HG03280 (cell line): Measurements from ENCODE around the gene FAM174A.

Source experiments
- ATAC-seq: cut with Tn5 transposase; IDR thresholded peaks from one replicate; pipeline ENCODE4 v1.9.1; 2021; ENCODE audit warnings: mild to moderate bottlenecking, moderate library complexity; ENCODE audit not compliant: unreplicated experiment

The FAM174A gene

DNA sequence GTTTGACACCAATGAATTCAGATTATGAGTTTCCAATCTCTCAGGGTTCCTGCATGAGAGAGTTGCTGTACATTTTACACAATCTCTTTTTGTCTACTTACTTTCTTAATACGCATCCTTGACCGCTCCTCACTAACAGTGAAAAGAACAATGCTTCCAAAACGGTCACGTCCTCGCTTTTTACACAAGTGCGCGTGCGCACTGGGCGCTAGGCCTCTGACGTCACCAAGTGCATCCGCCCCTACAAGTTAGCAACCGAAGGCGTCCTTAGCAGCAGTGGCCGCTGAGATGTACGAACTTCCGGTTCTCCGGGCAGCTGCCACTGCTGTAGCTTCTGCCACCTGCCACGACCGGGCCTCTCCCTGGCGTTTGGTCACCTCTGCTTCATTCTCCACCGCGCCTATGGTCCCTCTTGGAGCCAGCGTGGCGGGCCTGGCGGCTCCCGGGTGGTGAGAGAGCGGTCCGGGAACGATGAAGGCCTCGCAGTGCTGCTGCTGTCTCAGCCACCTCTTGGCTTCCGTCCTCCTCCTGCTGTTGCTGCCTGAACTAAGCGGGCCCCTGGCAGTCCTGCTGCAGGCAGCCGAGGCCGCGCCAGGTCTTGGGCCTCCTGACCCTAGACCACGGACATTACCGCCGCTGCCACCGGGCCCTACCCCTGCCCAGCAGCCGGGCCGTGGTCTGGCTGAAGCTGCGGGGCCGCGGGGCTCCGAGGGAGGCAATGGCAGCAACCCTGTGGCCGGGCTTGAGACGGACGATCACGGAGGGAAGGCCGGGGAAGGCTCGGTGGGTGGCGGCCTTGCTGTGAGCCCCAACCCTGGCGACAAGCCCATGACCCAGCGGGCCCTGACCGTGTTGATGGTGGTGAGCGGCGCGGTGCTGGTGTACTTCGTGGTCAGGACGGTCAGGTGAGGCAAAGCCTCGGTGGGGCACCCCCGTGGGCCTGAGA lies at the start of gene FAM174A:
FAM174A (plus strand) TSS at position 315 of the 946 bp plus-strand sequence; CDS start at position 472, 157 bp downstream.
- peak; percentile 97 for ATAC-seq

DNA sequence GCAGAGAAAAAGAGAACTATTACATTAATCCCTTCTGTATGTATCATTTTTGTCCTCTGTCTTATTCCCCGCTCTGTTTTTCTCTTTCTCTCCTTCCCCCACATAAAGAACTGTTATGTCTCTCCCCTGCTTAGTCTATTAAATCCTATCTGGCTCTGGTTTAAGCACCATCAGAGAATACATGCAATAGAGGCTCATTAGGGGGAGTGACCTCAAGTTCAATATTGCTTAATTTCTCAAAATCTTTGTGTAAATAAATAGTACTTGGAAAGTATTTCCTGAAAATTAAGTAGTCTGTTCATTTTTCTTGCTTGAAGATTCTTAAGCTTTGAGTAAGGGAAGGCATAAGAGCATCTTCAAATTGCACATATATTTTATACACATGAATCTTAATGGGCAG lies 41.2 kb upstream of the FAM174A start:
- ATAC-seq: no peak

DNA sequence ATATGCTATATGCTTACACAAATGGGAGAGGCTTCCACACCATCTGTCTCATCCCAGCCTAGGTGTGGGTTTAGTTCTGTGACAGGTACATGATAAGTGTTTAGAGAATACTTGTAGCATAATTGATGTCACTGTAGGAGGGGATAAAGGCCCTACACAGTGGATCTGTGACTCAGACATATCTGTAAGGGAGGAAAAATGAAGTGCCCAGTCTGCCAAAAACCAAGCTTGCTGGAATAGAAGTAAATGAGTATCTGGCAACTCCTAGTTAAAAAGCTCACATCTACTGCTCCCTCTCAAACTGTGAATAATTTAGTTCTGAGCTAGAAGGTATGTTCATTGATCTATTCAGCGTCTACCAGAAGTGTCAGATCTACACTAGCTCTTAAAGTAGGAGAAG lies 38.9 kb upstream of the FAM174A start:
- no peak for ATAC-seq

DNA sequence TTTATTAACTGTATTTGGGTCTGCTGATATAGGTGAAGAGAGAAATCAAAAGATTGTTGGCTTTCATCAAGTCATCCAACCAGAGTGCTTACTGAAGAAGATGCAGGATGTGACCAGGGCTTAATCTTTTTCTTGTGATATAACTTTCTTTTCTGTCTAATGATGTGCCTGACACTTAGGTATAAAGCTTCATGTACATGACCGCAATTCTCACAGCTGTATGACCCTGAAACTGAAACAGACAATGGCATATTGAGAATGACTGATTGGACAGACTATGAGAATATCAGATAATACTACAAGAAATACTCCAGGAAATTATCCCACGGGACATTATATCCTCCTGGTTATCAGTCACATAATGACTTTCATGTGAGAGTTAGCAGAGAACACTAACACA lies 32.5 kb upstream of the FAM174A start:
- ATAC-seq: peak; percentile 55

DNA sequence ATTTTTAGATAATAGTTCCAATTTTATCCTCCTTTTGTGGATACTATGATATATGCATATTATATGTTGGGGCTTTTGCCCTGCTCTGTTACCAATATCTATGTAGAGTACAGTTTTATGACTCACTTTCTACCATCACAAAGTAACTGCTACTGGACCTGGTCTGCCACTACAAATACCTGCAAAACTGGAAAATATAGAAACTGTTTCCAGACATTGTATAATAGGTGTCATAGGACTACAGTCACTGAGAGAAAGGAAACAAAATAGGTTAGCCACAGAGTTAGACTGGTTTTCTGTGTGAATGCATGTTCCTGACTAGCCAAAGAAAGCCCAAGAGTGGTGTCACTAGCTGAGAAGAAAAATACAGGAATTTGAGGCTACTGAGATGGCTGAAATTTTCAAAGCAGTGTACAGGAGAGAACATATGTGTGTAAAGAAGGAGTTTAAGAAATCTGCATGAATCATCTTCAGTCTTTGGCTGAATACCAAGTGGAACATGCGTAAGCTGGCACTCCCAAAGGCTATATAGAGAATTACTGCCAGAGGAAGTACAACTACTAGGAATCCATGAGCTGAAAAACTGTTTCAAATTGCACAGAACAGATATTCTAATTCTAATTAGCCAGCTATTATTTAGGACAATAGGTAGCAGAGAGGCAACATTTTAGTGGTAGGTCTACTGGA lies 29.0 kb upstream of the FAM174A start:
- no peak for ATAC-seq

DNA sequence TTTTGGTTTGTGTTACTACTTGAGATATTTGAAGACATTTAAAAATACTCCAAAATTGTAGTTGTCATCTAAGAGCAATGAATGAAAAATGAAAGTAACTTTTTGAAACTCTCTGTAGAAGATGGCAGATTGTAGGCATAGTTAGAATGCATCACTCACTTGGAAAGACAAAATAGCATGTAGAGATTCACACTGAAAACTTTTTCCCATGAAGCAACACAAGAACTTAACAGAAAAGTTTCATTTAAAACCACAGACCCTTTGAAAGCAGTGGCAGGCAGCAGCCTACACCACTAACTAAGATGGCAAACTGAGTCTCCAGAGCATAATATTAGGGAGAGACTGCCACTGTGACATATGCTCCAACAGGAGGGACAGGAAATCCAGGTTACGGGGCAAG lies 18.9 kb upstream of the FAM174A start:
- ATAC-seq: peak; percentile 46

DNA sequence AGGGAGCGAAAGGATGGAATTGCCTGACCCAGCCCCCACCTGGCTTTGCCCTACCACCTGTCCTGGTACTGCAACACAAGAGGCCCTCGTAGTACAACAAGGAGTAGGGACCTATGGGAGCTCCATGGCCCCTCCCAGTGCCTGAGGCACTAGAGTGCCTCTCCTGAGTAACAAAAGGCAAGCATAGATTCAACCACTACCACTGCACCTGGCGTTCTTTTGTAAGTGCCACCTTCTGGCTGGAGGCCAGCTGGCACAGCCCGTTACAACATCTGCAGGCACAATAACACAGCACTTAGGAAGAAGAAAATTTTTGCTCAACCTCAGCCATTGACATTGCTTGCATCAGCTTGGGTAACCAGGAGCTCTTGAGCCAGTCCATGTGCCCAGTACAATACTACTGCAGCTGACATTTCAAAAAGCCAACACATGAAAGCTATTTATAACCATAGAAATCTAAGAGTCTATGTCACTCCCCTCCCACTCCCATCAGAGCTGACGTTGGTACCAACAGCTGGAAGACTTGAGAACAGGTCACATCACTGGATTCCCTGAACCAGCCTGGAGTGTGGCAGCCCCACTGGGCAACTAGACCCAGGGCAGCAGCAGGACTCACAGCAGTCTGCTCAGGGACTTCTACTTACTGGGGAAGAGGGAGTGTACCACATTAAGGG lies 17.7 kb upstream of the FAM174A start:
- no peak for ATAC-seq

DNA sequence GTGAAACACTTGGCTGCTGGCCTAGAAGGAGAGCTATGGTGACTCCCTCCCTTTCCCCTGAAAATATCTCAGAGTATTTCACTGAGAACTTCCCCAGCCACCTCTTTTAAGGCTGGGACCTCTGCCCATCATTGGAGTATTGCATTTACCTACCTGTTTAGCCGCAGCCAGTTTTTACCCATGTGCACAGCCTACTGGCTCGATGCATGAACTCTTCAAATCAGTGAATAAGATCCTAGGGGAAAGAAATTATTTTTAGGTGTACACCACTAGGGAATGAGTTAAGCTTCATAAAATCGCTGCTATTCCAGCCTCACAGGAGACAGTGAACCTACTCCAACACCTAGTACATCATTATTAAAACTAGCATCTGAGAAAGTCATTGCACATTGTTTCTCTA lies 16.8 kb upstream of the FAM174A start:
- no peak for ATAC-seq

DNA sequence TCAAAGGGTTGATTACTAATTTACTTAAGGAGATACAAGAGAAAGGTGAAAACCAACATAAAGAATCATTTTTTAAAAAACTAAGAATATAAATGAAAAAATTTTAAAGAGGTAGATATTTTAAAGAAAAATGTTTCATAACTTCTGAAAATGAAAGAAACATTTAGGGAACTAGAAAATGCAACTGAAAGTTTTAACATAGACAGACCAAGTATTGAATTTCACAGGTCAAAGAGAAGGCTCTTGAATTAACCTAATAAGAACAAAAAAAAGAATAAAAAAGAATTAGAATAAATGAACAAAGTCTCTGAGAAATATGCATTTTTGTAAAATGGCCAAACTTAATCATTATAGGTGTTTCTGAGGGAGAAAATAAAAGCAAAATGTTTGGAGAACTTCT lies 16.1 kb upstream of the FAM174A start:
- ATAC-seq: peak; percentile 56

DNA sequence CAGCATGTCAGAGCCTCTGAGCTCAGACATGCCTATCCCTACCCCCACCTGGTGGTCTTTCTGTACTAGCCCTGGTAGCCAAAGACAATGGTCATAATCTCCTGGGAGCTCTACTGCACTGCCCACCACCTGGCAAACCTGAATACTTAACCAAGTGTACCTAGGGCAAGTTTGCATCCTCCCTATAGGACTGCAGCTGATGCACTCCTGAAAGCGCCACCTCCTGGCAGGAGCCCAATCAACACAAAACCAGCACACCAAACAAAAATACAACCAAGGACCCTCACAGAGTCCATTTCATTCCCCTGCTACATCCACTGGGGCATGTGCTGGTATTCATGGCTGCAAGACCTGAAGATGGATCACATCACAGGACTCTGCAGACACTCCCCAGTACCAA lies 14.8 kb upstream of the FAM174A start:
- ATAC-seq: no peak

DNA sequence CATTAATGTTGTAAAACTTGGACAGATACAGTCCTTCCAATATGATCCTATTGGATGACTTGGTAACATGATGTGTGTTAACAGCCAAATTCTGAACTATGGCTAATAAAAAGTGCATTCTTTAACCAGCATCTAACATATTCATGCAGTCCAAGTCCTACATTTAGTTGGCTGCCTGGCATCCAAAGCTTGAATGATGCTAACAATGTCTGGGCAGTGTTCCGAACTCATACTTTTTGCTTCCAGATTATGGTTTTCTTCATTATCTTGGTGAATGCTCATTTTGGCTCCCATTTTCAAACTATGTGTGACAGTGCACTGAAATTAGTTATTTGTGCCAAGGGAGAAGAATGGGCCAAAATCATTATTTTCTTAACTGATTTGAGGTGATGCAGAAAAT lies 2.8 kb downstream of the FAM174A start:
- no peak for ATAC-seq

DNA sequence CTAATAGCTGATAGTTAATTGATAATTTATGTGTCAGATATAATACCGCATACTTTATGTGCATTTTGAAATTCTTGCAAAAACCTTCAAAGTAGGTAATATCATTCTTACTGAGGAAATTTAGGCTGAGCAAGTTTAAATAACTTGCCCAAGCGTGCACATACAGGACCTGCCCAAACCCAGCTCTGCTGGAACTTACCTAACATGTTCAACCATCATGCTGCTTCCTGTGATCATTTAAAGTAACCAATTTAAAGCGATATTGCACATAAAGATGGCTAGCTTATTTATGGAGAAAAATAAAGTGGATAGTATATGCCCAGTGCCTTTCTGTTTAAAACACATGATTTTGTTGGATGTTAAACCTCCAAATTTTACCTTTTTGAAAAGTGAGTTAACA lies 4.3 kb downstream of the FAM174A start:
- ATAC-seq: no peak

DNA sequence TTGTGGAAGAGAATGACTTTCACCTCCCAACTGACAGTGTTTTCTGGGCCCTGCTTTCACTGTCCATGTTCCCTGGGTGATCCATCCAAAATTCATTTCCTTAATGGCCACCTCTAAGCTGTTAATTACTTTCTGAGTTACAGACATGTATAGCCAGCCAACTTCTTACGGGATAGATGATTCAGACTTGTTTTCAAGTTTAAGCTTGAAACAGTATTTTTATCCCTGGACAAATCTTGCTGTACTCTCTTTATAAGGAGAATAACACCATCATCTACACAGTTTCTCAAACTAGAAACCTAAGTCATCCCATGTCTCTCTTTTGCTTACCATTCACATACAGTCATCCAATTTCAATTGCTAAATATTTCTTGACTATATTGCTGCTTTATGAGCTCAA lies 6.9 kb downstream of the FAM174A start:
- no peak for ATAC-seq

DNA sequence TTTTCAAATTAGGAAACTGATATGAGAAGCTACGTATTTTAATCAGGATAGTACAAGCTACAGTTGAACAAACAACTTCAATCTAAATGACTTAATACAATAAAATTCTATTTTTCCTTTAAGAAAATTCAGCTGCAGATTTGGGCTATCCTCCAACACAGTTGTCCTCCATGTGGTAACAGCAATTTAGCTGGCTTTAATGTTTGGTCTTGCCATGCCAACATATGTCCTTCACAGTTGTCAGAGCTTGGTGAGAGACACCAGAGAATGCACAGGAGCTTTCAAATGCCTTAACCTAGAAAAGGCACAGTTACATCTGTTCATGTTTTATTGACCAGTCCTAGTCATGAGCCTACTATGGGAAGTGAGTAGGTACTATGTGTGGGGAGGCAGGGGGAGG lies 10.8 kb downstream of the FAM174A start:
- ATAC-seq: no peak

DNA sequence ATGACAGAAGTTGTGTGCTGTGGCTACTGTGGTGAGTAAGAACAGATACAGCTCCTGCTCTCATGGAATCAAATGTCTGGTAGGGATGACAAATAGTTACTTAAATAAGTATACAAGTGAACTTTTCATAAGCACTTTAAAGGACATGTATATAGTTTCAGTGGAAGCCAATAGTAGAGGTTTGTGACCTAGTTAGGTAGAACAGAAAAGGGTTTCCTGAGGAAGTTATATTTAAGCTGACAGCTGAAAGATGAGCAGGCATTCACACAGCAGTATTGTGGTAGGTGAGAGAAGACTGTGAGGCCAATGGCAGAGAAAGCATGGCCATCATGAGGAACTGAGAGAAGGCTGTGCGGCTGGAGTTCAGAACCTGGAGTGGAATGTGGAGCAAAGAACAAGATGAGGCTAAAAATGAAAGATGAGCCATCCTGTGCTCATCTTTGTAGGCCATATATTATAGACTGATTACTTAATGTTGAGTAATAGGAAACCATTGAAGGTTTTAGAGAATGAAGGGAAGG lies 15.4 kb downstream of the FAM174A start:
- peak; percentile 83 for ATAC-seq

DNA sequence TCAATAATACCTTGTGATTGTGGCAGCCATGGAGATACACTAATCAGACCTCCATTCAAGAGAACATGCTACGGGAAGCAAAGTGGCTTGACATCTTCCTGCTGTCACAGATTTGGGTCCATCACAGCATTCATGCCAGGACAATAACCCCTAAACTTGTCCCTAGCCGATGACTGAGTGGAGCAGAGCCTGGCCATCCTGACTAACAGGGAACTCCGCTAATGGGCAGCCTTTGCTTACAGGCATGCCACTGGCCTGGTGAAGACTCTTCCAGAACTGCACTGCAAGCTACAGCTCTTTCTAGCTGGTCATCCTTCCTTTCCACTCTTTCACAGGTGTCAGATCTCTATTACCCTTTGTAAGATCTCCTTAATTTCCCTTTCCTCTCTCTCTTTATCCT lies 16.0 kb downstream of the FAM174A start:
- no peak for ATAC-seq

DNA sequence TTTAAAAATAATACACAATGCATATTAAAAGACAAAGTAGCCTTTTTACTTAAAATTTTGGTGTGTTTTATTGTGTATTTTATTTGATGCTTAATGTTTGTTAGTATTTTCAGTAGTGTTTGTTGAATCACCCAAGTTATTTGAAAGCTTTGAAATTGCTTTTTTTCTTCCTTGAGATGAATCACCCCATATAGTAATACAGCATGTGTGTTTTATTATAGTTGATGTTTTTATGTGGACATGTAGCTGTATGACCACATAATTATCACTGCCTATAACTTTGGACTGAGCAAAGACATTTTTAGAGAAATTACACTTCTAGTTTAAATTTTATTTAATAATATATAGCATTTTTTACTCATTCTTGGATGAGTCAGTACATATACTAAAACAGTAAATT lies 18.0 kb downstream of the FAM174A start:
- no peak for ATAC-seq

DNA sequence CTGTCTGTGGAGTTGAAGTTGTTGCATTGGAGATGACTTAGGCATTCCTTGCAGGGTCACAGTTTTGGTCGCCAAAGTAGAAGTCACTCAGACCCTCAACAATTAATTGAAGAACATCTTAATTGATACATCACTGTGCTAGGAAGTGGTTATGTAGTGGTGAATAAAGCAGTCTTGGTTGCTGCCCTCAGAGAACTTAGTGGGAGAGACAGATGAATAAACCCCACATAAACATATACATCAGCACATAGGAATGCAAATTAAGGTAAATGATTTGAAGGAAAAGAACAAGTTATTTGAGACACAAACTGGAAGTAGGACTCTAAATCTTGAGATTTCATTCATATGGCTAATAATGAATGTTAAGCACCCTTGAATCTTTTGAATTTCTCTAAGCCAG lies 25.7 kb downstream of the FAM174A start:
- ATAC-seq: no peak

DNA sequence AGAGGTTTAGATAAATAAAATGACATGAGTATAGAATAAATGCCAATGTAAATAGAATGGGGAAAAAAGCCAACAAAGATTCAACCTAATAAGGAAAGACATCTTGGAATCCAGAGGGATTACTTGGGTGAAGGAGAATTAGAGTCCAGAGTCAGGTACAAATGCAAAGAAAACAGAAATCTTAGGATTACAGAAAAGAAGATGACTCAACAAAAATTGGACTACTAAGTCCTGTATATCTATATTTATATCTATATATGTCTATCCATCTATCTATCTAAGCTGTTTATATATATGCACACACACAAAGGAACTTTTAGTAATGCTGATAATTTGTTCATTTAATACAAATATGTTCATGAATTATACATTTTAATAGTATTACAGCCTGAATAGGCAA lies 27.6 kb downstream of the FAM174A start:
- ATAC-seq: no peak

DNA sequence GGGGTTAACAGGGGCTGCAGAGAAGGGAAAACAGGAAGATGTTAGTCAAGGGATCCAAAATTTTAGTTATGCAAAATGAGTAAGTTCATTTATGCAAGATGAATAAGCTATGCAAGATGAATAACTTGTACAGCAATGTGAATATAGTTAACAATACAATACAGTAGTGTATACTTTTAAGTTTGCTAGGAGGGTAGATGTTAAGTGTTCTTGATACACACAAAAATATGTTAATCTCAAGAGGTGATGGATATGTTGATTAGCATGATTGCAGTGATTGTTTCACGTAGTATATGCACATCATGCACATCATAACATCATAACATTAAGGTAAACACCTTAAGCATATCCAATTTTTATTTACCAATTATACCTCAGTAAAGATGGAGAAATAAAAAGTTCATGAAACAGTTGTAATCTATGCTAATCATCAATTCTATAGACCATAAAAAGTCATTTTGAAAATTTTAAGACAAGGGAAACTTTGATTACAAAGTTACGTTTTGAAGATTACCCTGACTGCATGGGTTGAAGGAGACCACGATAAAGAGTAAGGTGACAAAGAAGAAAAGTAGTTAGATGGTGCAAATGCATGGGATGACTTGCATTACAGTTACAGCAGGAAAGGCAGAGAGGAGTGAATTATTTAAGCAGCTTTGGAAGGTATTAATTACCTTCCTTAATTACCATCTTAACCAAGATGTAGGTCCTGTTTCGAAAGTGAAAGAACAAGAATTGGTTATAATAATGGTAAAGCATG lies 31.4 kb downstream of the FAM174A start:
- ATAC-seq: no peak

DNA sequence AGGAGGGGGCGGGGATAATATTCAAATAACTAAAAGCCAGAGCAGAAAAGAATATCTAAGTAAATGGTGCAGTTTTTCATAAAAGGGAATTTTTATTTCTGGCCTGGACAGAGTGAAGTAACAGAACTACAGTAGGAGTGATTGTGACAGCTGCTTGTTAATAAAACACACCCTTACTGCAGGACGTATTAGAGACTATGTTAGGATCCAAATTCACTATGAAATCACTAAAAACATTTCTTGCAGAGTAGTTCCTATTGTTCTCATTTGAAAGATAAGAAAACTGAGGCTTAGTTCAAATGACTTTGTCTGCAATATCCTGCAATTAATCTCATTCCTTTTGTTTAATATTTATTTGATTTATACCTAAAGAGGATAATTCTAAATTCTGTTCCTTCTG lies 39.5 kb downstream of the FAM174A start:
- no peak for ATAC-seq
